IPS-11a (cell line): Measurements from ENCODE around the gene INHBC.
"Not testable (repeated sequence)": the region's sequence is repeated elsewhere in the genome, so short reads cannot be mapped to it uniquely, and the experiment has no call there.

Experiments
- H3K4me3 ChIP-seq: one replicate; pipeline ENCODE4 v1.5.1; 2013; ENCODE audit warnings: low read depth, low read length, control low read depth

Gene INHBC

DNA sequence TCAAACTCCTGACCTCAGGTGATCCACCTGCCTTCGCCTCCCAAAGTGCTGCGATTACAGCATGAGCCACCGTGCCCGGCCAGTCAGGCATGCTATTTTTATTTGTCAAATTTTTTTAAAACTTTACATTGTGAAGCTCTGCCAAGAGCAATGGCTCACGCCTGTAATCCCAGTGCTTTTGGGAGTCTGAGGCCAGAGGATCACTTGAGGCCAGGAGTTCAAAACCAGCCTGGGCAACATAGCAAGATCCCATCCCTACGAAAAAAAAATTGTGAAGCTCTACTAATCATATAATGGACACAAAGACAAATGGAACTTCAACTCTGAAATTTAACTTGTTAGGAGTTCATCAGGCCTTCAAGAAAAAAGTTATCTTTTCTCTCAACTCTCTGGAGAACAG lies 5.6 kb upstream of the INHBC start:
- H3K4me3 ChIP-seq, result no peak overlapping the region

DNA sequence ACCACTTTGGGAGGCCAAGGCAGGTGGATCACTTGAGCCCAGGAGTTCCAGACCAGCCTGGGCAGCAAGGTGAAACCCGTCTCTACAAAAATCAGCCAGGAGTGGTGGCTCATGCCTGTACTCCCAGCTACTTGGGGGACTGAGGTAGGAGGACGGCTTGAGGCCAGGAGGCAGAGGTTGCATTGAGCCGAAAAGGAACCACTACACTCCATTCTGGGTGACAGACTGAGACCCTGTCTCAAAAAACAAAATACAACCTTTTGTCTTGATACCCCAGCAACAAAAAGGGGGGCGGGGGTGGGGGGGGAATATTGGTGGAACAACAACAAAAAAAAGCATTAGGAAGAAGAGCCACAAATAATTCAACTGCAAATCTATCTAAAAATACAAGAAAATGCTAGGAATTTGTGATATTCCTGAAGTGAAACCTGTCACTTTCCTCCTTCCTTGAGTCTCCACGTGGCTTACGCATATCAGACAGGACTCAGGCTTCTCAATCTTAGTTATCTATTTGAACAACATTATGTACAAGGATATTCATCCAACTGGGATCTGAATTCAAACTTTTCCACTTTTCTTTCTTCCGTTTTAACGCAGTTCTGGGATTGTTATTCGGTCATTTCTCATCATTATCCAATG lies 5.0 kb upstream of the INHBC start:
- peak overlapping the region; percentile 86 for H3K4me3 ChIP-seq

DNA sequence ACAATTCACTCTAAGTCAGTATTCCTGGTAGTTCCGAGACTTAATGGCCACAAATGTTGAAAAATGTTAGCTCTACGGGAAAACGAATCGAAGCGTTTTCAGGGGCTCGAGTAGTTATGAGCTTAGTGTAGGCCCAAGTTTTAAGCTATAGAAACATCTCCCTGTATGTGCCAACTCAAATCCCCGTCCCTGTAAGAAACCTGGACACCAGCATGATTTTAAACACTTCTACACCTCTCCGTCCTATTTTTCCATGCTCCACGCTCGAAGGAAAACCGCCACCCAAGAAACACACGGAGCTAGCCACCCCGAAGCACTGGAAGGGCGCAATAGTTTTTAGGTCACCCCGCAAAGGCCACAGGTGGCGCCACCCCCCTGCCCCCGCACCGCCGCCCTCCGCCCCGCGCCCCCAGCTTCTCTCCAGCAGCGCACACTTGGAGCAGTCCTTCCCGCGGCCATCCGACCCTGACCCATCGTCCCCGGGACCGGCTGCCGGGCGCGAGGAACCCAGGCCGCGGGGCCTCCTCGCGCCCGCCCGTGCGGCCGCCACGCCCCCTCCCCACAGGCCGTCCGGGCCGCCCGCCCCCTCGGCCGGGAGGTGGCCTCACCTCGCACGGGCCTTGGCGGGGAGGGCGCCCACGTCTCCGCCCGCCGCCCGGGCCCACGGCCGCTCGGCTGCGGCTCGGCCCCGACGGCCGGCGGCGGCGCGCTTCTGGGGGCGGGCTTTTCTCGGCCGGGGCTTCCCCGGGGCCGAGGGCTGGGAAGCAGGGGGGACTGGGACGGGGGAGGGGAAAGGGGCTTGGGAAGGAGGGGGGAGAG lies 4.3 kb upstream of the INHBC start:
- peak overlapping the region; percentile 86 for H3K4me3 ChIP-seq

DNA sequence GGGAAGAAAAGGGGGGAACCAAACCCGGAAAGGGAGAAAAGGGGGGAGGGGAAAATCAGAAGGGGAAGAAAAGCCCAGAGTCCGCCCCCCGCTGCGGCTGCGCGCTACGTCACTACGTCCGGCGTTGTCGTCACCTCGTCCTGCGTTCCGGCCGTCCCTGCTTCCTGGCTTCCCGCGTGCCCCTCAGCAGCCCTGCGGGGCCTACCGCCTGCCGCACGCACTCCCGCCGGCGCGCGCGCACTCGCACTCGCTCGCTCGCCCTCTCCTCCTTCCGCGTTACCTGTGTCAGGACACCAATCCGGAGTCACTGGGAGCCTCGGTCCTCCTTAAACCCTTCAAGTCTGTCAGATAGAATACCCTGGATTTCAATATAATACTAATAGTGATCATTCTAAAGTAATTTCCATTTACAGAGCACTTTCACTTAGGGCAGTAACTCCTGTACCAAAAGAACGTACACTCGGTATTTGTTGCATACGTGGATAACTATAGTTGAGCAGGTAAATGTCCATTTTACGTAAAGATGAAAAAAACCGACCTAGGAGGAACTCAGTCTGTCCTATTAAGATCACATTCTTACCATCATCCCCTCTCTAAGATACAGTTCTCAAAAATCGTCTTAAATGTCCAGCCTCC lies 3.5 kb upstream of the INHBC start, which contains the start of gene R3HDM2:
Gene R3HDM2, minus strand, starts transcription at position 113 of the 636 bp plus-strand sequence. CDS start 120,615 bp downstream, outside the sequence.
- peak within 1 kb of the TSS; percentile 86 for H3K4me3 ChIP-seq

DNA sequence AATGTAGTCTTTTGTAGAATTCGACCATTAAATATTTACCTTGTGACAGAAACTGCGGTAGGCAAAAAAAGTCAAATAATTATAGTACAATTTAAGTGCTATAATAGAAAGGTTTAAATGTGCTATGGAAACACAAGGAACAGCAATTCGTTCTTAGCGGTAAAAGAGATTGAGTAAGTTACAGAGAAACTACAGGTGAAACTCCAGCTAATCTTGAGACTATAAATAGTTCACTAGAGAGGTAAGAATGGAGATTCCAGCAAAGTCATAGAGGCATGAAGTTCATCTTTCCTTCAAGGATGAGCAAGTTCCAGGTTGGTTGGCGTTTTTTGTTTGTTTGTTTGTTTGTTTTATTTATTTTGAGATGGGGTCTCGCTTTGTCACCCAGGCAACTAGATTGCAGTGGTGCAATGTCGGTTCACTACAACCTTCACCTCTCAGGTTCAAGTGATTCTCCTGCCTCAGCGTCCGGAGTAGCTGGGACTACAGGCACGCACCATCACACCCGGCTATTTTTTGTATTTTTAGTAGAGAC lies 2.9 kb upstream of the INHBC start:
- no peak overlapping the region for H3K4me3 ChIP-seq

DNA sequence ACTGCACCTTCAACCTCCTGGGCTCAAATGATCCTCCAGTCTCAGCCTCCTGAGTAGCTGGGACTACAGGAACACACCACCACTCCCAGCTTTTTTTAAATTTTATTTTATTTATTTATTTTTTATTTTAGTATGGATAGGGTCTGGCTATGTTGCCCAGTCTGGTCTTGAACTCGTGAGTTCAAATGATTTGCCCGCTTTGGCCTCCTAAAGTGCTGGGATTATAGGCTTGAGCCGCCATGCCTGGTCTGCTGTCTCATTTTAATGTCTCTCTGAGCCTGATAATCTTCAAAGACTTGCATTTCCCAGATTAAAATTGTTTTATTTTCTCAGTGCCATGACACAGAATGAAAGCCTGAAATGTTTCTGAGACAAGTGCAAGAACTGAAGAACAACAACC lies 1.2 kb upstream of the INHBC start:
- H3K4me3 ChIP-seq, result no peak overlapping the region

DNA sequence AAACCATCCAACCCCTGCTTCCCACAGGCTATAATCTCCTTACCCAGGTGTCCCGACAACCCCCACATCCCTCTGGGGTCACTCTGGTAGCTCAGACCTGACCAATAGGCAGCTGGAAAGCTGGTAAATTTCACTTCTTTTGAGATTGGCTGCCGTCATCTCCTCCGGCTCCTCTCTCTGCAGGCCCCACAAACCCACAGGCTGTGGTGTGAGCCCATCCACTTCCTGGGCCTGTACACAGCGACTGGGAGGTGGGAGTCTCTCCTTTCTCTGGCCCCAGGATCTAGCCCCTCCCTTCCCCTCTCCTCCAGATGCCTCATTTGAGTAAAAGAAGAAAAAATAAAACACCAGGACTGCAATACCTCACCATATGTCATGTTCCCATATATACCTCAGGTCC lies 709 bp downstream of the INHBC start:
- no peak overlapping the region for H3K4me3 ChIP-seq

DNA sequence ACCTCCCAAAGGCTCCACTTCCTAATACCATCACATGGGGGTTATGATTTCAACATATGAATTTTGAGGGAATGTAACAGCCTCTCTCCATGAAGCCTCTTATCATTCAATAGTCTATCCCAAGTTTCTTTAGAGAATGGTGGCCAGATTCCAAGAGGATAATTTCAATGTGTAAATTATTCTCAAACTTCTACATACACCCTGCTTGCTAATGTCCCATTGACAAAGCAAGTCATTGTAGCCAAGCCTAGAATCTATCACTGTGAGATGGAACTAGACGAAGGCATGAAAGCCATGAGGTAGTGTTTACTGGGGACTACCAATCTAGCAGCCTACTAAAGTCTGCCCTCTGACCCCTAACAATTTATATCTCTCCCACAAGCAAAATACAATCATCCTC lies 3.8 kb downstream of the INHBC start:
- no peak overlapping the region for H3K4me3 ChIP-seq

DNA sequence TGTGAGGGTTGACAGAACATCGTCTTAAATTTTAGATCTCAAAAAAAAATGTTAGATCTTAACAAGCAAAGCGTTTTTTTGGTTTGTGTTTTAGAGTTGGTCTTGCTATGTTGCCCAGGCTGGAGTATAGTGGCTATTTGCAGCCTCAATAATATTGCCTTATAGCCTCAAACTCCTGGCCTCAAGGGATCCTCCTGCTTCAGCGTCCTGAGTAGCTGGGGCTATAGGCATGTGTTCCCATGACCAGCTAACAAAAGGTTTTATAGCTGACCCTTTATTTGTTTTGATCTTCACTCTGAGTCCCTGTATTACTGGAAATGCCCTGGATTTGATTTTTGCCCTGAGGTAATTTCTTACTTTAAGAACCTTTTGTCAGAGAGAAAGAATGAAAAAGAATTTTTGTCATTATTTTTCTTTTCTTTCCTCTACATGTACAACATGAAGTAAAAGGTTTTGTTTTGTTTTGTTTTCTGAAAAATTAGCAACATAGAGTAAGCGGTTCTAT lies 5.2 kb downstream of the INHBC start:
- H3K4me3 ChIP-seq, result no peak overlapping the region

DNA sequence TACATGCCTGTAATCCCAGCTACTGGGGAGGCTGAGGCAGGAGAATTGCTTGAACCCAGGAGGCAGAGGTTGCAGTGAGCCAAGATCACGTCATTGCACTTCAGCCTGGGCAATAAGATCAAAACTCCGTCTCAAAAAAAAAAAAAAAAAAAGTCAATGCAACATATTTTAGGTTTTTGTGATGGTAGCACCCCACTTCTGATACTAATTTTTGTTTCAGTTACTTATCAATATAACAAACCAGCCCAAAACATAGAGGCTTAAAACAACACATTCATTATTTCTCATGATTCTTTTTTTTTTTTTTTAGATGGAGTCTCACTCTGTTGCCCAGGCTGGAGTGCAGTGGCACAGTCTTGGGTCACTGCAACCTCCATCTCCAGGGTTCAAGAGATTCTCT lies 6.8 kb downstream of the INHBC start:
- H3K4me3 ChIP-seq, result not testable (repeated sequence)

DNA sequence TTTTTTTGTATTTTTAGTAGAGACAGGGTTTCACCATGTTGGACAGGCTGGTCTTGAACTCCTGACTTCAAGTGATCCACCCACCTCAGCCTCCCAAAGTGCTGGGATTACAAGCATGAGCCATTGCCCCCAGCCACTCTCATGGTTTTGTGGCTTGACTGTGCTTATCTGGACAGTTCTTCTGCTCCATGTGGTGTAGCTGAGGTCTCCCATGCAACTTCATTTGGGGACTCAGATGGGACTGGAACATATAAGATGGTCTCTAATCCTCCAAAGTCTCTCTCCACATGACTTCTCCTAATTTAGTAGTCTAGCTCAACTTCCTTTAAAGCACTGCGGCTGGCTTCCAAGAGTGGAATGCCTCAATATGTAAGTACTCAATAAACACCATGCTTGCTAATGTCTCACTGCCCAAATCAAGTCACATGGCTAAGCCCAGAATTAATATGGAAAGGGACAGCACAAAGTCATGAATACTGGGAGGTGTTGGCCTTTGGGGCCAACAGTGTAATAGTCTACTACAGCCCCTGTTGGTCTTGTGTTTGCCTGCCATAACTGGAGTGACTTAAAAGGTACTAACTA lies 7.4 kb downstream of the INHBC start:
- H3K4me3 ChIP-seq, result no peak overlapping the region

DNA sequence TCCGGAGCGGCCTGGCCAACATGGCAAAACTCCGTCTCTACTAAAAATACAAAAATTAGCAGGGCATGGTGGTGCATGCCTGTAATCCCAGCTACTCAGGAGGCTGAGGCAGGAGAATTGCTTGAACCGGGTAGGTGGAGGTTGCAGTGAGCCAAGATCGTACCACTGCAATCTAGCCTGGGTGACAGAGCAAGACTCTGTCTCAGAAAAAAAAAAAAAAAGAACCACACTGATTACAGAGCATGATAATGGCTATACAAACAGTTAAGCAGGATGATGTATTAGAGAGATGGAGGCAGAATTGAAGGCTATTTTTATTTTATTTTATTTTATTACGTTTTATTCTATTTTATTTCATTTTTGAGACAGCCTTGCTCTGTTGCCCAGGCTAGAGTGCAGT lies 9.8 kb downstream of the INHBC start:
- not testable (repeated sequence) for H3K4me3 ChIP-seq

DNA sequence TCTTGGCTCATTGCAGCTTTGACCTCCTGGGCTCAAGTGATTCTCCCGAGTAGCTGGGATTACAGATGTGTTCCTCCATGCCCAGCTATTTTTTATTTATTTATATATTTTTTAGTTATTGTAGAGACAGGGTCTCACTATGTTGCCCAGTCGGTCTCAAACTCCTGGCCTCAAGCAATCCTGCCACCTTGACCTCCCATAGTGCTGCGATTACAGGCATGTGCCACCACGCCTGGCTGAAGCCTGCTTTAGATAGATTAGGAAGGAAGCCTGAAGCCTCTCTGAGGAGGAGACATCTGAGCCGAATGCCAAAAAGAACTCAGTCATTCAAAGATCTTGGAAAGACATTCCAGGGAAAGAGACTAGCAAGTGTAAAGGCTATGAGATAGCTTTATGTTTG lies 10.2 kb downstream of the INHBC start:
- no peak overlapping the region for H3K4me3 ChIP-seq

DNA sequence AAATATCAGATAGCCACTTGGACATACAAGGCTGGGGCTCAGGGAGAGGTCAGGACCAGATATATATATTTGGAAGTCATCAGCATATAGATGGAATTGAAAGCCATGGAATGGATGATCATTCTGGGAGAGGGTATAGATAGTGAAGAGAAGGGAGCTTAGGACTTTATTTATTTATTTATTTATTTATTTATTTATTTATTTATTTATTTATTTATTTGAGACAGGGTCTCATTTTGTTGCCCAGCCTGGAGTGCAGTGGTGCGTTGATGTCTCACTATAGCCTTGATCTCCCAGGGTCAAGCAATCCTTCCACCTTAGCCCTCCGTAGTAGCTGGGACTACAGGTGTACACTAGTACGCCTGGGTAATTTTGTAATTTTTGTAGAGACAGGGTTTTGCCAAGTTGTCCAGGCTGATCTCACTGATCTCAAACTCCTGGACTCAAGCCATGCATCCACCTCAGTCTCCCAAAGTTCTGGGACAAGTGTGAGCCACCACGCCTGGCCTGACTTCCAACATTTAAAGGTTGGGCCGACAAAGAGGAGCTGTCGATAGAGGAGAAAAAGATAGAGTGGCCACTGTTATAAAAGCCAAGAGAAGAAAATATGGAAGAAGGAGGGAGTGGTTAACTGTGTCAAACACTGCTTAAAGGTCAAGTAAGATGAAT lies 11.8 kb downstream of the INHBC start:
- H3K4me3 ChIP-seq, result no peak overlapping the region

DNA sequence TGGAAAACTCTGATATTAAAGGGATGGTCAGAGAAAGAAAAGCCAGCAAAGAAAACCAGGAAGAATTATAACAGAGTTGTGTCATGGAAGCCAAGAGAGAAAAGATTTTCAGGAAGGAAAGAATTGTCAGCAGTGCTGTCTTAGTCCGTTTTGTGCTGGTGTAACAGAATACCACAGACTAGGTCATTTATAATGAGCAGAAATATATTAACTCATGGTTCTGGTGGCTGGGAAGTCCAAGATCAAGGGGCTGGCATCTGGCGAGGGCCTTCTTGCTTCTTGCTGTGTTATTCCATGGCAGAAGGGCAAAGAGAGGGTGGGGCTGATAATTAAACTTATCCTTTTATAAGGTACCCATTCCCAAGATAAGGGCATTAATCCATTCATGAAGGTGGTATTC lies 14.1 kb downstream of the INHBC start:
- no peak overlapping the region for H3K4me3 ChIP-seq

DNA sequence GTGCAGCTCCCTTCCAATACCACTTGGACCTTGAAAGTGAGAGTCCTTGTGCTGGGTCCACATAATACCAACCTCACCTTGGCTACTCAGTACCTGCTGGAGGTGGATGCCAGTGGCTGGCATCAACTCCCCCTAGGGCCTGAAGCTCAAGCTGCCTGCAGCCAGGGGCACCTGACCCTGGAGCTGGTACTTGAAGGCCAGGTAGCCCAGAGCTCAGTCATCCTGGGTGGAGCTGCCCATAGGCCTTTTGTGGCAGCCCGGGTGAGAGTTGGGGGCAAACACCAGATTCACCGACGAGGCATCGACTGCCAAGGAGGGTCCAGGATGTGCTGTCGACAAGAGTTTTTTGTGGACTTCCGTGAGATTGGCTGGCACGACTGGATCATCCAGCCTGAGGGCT lies 14.8 kb downstream of the INHBC start:
- no peak overlapping the region for H3K4me3 ChIP-seq

DNA sequence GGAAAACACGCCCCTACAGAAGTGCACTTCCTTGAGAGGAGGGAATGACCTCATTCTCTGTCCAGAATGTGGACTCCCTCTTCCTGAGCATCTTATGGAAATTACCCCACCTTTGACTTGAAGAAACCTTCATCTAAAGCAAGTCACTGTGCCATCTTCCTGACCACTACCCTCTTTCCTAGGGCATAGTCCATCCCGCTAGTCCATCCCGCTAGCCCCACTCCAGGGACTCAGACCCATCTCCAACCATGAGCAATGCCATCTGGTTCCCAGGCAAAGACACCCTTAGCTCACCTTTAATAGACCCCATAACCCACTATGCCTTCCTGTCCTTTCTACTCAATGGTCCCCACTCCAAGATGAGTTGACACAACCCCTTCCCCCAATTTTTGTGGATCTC lies 15.5 kb downstream of the INHBC start:
- H3K4me3 ChIP-seq, result no peak overlapping the region

DNA sequence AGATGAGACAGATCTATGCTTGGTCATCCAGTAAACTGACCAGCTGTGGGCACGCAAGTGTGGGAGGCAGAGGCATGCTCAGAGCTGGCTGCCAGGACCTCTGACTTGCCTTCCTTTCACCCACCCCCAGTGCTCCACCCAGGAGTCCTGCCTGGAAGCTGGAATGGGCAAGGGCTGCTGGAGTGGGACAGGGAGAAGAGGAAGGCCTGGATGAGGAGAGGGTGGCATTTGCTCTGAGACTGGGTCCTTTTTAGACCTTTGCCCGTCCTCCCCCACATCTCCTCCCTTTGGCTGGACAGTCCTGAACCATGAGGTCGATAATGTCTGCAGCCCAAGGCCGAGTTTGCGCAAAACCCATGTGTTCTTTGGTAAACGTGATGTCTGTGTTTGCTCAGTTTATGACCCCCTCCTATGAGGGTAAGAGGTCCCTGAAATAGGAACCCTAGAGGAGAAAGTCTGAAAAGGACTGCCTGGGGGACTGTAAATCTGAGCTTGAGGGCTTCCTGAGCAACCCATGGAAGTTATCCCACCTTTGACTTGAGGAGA lies 16.7 kb downstream of the INHBC start:
- H3K4me3 ChIP-seq, result no peak overlapping the region

DNA sequence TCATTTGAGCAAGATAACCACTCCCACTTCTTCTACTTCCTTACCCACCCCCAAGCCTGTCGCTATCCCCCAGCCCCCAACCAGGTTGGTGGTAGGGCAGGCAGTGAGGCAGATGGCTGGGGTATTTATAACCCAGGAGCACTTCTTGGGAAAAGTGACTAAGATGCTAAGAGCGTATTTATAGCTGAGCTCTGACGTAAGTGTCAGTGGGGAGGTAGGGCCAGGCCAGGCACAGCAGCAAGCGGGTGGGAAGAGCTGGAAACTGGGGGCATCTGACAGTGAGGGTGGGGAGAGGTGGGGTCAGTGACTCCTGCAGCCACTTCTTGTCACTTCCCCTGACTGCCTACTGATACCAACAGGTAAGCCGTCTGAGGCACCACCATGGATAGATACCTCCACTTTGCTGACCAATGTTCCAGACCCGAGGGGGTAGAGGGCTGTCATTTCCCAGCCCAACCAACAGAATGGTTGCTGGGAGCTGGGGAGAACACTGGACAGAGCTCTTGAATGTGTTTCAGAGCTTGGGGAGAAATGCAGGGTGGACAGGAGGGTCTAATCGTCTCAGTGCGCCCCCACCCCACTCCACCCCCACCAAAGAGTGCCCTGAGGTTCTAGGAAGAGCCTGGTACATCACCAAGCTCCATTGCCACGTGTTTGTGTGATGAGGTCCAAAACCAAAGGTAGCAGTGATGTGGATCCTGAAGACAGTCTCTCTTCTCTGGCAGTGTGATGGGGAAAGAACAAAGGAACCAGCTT lies 17.8 kb downstream of the INHBC start:
- H3K4me3 ChIP-seq, result no peak overlapping the region
